GM20431 (cell line): ENCODE measurements around the gene CES5A.
"Not testable (repeated sequence)": the region's sequence is repeated elsewhere in the genome, so short reads cannot be mapped to it uniquely, and the experiment has no call there.

Experiments
- in situ Hi-C: fragments of 300-500 bp; cut with MseI, MboI; formaldehyde crosslinking; loops from one replicate; pipeline ENCODE4 v1.15.0; 2020; ENCODE audit warnings: low sequenced_read_pairs; ENCODE audit not compliant: unreplicated experiment

Gene CES5A

GRCh38 chr16:55889518-55889917 is 14.3 kb upstream of the CES5A start:
- in situ Hi-C loops, result no loop called here

- in situ Hi-C loops, result no loop called here
These were observed 13.4 kb upstream of the CES5A start for GRCh38 chr16:55888546-55888945.

DNA sequence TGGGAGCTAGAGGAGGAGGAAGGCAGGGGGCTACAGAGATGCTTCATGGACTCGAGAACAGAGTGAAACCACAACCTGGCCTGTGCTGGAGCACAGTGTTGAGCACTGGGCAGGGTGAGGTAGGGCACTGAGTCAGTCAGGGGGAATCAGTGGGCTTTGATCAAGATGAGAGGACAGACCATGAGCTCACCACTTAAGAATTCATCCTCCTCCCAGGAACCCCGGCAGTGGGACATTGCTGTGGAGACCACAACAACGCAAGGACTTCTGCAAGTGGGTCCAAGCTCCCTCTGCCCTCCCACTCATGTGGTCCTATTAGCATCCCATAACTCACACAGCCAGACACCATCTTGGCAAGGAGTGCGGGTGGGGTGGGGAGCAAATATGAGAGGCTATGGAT is 1.7 kb upstream of the CES5A start:
- in situ Hi-C loops, result no loop called here

DNA sequence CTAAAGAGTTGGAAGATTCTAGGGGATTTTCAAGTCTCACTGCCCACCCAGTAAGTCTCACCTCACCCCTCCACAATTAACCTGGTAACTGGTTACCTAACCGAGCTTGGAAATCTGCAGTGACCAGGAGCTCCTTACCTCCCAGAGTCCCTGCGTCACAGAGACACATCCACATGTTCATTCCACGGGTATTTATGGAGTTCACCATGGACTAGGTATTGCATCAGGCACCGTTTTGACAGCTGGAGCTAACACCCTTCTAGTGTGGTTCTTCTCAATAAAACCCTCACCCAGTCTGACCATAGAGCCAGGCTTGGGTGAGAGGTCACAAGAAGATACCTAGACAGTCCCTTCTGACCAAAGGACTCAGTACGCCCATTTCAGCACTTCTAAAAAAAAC is 2.1 kb downstream of the CES5A start:
- in situ Hi-C loops, result loop anchor here (25.0 kb wide), 1 partner anchor 411 kb away; no protein-coding TSS in a partner anchor

GRCh38 chr16:55872130-55872529 is 3.0 kb downstream of the CES5A start:
- in situ Hi-C loops, result loop anchor here (25.0 kb wide), 1 partner anchor 410 kb away; no protein-coding TSS in a partner anchor

DNA sequence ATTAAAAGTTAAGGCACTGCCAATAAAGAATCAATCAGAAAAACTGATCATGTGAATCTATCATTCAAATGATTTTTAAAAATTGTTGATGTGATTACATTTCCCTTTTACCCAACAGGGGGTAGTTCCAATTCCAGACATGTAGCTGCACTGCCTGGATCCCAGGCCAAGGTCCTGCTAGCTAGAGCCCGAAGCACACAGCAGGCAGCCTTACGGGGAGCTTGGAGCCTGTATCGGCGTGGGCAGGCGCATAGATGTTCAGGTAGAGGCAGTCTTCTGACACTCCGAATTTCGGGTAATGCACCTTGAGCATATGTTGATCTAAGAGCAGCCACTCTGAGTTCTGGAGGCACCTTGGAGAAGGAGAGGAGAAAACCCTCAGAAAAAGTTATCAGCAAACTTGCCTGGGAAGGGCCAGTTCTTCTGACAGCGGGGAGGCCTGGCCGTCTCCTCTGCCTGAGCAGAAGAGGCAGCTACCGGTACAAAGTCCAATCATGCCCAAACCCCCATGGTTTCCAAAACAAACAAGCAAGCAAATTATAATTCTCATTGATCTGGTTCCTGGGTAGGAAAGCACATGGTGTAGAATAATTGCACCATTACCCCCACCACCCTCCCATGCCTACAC is 3.6 kb downstream of the CES5A start:
- in situ Hi-C loops, result loop anchor here (25.0 kb wide), 1 partner anchor 409 kb away; no protein-coding TSS in a partner anchor

DNA sequence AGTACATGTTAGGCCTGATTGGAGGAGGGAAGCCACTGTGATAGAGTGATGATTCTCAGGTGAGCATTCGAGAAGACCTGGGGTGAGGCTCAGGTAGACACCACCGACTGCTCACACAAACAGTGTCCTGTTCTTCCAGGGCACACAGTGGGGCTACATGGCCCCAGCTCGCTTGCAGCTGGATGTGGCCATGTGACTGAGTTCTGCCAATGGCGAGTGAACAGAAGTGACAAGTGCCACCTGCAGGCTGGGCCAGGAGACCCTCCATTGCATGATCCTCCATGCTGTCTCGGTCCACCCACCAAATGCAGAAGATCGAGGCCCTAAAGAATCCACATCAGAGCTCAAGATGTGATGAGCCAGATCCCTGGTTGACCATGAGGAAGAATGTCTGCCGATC is 6.2 kb downstream of the CES5A start:
- in situ Hi-C loops, result loop anchor here (25.0 kb wide), 1 partner anchor 407 kb away; no protein-coding TSS in a partner anchor

DNA sequence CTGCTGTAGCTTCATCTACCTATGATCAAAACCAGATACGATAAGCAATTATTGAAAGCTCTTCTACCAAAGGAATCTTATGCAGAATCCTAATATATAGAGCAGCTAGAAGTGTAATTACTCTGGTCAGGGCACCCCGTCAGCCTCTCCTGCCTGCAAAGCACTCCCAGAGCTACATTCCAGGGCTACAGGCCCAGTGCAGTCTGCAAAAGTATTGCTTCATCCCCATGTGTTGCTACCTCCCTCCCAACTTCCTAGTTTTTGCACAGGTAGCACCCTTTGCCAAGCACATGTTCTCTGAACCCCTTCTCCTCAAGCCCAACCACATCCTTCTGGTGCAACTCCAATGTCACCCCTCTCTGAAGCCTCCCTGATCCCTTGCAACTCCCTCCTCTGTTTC is 7.0 kb downstream of the CES5A start:
- in situ Hi-C loops, result loop anchor here (25.0 kb wide), 1 partner anchor 406 kb away; no protein-coding TSS in a partner anchor

GRCh38 chr16:55861288-55861687 is 13.9 kb downstream of the CES5A start:
- in situ Hi-C loops, result loop anchor here (25.0 kb wide), 1 partner anchor 399 kb away; no protein-coding TSS in a partner anchor

- in situ Hi-C loops, result loop anchor here (25.0 kb wide), 1 partner anchor 395 kb away; no protein-coding TSS in a partner anchor
These were observed 17.5 kb downstream of the CES5A start for GRCh38 chr16:55857650-55858049.

GRCh38 chr16:55856950-55857349 is 18.2 kb downstream of the CES5A start:
- in situ Hi-C loops, result loop anchor here (25.0 kb wide), 1 partner anchor 395 kb away; no protein-coding TSS in a partner anchor

DNA sequence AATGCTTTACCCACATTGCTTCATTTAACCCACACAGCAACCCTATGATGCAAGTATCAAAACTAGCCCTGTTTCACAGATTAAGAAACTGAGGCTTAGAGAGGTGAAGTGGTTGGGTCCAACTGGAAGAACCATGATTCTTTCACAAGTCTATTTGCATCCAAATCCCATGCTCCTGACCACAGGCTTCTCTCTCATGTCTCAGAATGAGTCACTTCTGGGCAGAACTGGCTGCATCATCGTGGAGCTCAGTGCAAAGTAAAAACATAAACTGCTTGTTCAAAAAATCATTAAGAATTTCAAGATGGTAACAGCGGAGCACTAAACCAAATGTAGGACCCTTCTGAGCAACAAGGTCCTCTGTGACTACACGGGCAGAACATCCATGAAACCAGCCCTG is 22.1 kb downstream of the CES5A start:
- in situ Hi-C loops, result loop anchor here (25.0 kb wide), 1 partner anchor 391 kb away; no protein-coding TSS in a partner anchor

DNA sequence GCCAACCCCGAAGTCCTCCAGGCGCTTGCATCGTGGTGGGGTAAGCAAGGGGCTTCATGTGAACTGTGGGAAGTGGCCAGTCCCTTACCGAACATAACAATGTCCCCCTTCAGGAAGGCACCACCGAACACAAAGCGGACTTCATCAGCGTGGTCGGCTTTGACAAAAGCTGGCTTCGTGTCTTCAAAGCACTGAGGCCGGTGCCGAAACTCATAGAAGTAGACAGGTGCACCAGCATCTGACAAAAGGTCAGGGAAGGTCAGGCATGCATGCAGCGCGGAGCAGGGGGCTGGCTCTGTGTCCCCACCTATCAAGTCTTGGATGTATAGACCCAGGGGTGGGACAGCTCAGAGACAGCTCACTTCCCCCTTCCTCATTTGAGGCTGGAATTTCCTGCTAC is 25.6 kb downstream of the CES5A start:
- in situ Hi-C loops, result loop anchor here (10.0 kb wide), 1 partner anchor 145 kb away; no protein-coding TSS in a partner anchor

GRCh38 chr16:55846598-55847346 is 28.4 kb downstream of the CES5A start:
- in situ Hi-C loops, result loop anchor here (10.0 kb wide), 1 partner anchor 142 kb away; no protein-coding TSS in a partner anchor

- in situ Hi-C loops, result loop anchor here (10.0 kb wide), 1 partner anchor 138 kb away; no protein-coding TSS in a partner anchor
These were observed 32.1 kb downstream of the CES5A start for GRCh38 chr16:55843105-55843395.

- in situ Hi-C loops, result loop anchor here (10.0 kb wide), 1 partner anchor 138 kb away; no protein-coding TSS in a partner anchor
These were observed 32.6 kb downstream of the CES5A start for GRCh38 chr16:55842369-55843104.

- in situ Hi-C loops, result no loop called here
These were observed 36.1 kb downstream of the CES5A start for GRCh38 chr16:55839115-55839514.

- in situ Hi-C loops, result no loop called here
These were observed 39.0 kb downstream of the CES5A start for GRCh38 chr16:55836158-55836611.

DNA sequence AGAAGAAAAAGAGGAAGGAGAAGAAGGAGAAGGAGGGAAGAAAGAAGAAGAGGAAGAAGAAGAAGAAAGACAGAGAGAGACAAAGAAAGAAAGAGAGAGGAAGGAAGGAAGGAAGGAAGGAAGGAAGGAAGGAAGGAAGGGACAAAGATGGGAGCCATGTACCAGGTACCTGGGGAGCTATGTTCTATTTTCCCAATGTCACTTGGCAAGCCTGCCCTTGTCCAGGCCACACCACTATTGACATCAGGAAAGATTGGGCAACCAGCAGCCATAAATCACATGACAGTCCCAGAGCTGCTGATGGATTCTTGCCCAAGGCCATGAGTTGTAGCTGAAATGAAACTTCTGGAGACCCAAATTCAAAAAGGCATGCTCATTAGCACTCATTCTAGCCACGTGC is 39.6 kb downstream of the CES5A start:
- in situ Hi-C loops, result no loop called here

DNA sequence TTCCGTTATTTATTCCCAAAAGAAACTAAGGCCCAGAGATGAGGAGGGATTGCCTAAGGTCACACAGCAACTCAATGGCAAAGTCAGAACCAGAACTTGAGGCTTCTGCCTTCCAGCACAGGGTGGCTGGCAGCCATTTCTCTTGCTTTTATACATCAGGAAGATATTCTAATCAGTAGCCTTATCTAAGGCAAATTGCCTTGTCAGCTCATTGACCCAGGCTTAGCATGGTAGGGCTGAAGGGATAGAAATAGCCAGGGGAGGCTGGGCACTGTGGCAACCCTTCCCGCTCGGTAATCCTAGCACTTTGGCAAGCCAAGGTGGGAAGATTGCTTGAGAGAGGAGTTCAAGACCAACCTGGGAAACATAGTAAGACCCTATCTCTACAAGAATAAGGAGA is 40.0 kb downstream of the CES5A start:
- in situ Hi-C loops, result not testable (repeated sequence)
